Activated gamma-delta T cell treated with Interleukin-2 at 50 U/mL for 16 hours (primary cell): ENCODE results near the gene FBXO42.
"Not testable (repeated sequence)": the region's sequence is repeated elsewhere in the genome, so short reads cannot be mapped to it uniquely, and the experiment has no call there.

Source experiments
- DNase-seq: peaks from one replicate; pipeline ENCODE4 v3.0.0-alpha.2; 2020

Gene FBXO42

DNA sequence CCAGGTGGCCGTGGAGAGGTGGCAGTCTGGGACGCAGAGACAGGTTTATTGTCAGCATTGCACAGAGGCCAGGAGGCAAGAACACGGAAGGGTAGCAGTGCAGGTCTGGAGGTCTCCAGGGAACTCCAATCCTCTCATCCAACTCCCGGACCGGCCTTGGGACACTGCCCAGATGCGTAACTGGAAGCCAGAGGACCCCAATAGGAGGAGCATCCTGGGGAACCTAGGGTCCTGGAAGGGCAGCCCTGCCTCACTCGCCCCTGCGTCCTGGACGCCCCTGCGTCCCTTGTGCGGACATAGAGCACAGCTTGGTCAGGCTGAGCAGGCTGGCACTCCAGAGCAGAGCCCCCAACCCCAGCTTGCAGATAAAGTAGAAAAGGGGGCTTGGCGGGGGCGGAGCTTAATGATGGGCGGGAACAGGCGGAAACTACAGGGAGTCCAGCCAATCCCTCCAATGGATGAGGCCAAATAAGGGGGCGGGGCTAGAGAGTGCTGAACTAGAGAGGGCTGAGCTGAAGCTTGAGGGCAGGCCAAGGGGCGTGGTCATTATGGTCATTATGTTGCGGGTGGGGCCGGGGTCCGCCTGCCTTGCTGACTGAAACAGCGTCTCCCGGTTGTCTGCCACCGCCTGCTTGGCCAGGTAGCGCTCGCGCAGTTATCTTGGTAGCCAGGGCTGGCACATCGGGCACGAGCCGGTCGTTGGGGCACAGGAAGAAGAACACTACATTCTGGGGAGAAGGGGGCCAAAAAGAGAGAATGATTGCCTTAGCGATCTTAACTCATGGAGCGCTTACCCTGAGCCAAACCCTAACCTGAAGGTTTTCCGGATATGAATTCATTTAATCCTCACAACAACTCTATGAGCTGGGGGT, 136.2 kb downstream of the FBXO42 start:
- DNase-seq, result peak; percentile 50

DNA sequence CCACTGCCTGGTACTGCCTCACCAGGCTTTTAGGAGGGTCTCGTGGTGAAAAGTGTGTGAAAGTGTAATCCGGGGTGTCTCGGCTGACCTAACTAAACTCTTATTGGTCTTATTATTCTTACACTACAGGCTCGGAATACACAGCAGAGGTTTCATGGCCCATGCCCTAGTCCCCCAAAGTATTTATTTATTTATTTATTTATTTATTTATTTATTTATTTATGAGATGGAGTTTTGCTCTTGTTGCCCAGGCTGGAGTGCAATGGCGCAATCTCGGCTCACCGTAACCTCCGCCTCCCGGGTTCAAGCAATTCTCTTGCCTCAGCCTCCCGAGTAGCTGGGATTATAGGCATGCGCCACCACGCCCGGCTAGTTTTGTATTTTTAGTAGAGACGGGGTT, 137.0 kb downstream of the FBXO42 start:
- DNase-seq, result not testable (repeated sequence)

GRCh38 chr1:16213544-16213943, 138.7 kb downstream of the FBXO42 start:
- DNase-seq, result not testable (repeated sequence)

DNA sequence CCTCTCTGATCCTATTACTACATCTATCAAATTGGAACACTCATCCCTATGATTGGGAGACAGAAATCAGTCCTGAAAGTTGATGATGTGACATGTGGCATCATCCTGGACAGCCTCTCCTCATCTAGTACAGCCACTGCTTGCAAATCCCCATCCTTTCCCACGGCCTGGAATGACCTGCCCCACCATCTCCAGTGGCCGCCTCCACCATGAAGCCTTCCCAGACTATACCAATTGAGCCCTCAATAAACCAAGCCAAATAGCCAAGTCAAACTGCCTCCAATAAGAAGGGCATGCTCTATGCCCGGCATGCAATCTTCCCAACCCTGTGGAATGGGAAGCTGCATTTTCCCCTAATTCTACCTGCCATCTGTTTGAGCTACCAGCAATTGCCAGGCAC, 139.3 kb downstream of the FBXO42 start:
- no peak for DNase-seq

DNA sequence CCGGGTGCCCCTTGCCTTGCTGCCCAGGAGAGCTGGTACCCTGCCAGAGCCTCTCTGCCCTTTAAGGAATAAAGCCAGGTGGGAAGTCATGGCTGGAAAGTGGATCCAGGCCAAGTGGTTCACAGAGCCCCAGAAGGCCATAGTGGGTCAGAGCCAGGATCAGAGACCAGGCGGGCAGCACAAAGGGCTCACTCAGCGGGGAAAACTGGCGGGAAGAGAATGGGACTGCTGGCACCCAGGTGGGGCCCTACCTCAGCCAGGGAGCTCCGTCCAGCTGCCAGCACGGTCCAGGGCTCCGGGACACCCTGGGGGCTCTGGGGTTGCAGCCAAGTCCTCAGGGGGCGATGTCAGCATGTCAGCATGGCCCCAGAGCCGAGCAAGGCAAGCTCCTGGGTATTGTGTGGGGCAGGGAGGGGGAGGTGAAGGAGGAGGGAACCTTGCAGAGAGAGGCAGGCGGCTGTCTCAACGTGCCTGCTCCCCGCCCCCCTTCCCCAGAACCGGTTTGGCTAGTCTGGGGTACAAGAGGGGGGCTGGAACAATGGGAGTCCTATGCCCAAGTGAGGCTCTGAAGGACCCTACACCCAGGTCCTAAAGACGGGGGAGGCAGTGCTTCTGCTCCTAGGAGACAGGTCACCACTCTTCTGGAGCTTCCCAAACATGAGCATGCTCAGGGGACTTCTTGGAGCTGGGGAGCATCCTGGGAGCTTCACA, 139.9 kb downstream of the FBXO42 start, which contains the start of gene ARHGEF19:
TSS of gene ARHGEF19 (minus strand) at position 402 of the 711 bp plus-strand sequence. CDS start 3,598 bp downstream, outside the sequence.
- no peak for DNase-seq

DNA sequence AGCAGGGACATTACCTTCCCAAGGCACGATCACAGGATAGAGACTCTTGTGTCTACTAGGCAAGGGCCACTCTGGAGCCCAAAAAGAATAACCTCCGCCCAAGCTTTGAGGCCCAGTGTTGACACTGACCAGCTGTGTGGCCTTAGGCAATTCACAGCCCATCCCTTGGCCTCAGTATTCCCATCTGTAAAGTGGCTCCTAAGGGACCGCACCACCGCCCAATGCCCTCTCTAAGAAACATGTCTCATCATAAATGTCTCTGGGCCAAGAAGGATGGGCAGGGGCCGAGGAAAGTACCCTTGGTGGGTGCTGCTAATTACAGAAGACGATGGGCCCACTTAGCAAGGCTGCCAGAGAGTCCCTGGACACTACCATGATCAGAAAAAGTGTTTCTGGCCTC, 140.5 kb downstream of the FBXO42 start:
- no peak for DNase-seq

DNA sequence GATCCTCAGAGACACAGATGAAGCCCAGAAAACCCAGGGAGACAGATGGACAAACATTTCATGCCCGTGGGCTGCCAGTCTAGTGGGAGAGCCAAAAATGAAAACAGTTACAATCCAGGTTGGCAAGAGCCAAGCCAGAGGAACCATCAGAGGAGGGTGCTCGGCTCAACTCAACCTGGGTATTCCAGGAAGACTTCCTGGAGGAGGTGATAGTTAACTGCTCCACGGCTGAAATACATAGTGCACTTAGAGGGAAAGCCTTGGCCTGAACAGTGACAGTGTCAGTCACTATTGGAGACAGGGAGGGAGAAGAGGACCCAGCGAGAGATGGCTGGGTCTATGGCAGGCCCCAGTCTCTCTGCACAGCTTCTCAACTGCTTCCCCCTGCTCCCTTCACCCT, 141.7 kb downstream of the FBXO42 start:
- DNase-seq, result no peak

- DNase-seq, result no peak
Measured at GRCh38 chr1:16209847-16210407, 142.4 kb downstream of the FBXO42 start.

DNA sequence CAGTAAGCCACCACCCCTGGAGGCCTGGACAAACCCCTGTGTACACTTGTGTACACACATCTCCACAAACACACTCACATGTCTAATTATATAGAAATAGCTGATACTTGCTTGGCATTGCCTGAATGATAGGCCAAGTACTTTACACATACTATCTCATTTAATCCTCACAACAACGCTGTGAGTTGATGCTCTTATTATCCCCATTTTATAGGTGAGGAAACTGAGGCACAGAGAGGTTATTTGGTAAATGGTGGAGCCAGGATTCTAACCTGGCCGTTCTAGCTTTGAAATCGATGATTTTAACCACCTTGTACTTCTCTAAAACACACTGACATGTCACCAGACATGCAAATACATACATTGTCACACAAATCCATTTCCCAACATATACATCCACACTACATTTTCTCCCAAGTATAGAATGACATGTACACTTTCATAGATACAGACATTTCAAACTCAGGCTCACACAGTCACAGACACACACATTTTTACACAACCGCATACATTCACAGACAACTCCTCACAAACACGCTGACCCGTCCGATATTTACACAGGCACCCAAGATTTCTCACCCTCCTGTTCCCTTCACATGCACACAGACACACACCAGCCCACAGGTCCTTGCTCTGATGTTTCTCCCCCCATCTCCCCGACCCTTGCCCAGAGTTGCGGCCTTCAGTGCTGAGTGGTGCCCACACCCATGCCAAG, 143.0 kb downstream of the FBXO42 start:
- DNase-seq, result no peak

DNA sequence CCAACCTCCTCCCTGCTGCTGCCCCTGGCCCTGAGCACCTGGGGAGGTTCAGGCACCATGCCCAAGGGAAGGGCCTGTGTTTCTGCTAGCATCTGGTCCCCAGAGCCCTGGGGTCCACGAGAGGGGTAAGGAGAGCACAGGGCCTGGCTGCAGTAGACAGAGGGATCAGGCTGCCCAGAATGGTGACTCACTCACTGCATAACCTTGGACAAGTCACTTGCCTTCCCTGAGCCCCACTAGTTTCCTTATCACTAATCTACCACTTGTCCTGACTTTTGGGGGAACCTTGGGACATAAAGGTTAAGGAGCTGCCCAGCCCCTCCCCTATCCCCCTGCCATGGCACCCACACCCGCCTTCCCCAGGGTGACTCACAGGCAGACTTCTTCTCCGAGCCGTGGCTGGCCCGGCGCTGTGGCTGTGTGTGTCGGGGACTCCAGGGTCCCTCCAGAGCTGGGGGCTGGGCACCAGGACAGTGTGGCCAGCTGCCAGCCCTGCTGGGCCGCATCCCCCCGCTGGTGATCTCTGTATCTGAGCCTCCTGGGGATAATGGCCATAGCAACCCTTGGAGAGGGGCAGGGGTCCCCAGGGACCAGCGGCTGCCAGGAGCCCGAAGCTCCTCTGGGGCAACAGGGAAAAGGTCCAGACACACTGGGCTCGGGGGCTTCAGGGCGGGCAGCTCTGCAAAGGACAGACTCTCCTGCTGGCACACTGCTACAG, 143.9 kb downstream of the FBXO42 start:
- DNase-seq, result no peak

GRCh38 chr1:16207318-16208269, 144.7 kb downstream of the FBXO42 start:
- no peak for DNase-seq

GRCh38 chr1:16206547-16207317, 145.5 kb downstream of the FBXO42 start:
- DNase-seq, result peak; percentile 88

DNA sequence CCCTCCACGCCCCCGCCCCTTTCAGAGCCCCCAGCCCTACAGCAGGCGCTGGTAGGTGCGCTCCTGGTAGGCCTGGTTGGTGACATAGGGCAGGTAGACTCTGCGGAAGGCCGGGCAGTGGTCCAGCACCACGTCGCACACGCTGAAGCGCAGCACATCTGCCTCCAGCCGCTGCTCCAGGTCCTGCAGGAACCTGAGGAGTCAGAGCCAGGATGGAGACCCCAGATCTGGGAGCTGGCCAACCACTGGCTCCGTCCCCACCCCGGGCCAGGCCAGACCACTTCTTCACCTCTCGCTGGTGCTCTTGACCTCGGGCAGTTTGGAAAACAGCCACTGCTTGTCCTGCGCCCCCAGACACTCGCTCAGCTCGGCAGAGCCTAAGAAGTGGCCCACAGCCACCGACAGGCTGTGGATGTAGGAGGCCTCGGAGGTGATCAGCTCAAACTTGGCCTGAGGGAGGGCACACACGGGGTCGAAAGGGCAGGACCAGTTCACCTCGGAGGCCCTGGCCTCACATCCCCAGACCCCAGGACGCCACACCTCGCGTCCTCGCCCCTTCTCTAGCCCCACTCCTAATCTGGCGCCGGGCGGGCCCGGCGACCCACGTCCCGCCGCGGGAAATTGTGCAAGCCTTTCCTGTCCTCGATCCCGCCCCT, 146.3 kb downstream of the FBXO42 start:
- no peak for DNase-seq

DNA sequence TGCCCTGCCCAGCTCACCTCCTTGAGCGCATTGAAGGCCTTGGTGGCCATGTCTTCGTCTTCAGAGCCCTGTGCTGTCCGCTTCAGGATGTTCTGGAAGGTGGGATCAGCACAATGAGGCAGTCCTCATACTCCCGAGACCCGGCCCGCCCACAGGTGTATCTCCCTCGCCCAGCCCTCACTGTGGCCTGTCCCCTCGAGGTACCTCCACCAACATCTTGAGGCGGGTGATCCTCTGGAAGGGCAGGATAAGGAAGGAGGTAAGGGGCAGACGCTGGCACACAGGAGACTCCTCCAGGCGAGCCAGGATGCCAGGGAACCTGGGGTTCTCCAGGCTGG, 147.0 kb downstream of the FBXO42 start:
- DNase-seq, result no peak

DNA sequence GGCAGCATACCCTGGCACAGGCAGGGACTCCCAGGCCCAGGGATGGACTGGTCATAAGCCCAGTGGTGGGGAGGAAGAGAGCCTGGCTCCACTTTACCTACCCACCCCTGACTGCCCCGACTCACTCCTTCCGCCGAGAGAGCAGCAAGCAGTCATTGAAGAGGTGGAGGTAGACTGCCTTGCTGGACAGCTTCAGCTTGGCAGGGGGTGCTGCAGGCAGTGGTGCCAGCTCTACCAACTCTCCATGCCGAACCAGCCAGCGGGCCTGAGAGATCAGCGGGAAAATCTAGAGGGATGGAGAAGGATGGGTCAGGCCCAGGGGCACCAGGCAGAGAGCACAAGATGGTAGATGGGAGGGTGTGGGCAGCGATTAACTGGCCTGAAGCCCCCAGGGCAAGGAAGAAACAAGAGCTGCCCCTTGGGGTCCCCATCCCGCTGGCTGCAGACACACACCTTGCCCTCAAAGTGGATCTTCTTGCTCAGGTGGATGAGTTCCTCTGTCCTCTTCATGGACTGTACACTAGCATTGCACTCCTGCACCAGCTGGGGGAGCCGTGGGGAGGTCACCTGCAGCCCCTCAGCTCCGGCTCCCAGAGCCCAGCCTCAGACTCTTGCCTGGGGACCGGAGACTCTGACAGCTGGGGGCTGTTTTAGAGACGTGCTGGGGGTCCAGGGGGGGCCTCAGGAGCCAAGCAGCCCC, 147.5 kb downstream of the FBXO42 start:
- peak; percentile 48 for DNase-seq

DNA sequence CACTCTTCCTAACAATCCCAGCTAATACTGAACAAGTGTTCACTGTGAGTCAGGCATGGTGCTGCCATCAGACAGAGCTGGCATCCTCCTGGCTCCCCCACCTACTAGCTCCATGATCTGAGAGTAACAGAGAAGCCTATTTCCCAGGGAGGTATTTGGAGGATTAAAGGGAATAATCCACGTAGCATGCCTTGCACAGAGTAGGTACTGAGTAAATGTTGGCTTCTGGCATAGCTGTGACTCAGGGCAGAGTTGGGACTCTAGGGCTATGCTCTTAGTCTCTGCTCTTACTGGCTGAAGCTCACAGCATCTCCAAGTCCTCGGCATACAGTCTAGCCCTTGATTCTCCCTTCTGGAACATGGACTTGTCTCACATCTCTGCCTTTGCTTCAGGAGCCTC, 148.1 kb downstream of the FBXO42 start:
- no peak for DNase-seq

- no peak for DNase-seq
Measured at GRCh38 chr1:16203550-16203949, 148.7 kb downstream of the FBXO42 start.

GRCh38 chr1:16202281-16203210, 149.7 kb downstream of the FBXO42 start:
- no peak for DNase-seq
